HL-60/S4 treated with retinoic acid at 250 ng/mL for 4 days and 3 days (cell line): Measurements from ENCODE around the gene ADD1.

Experiments
- in situ Hi-C: fragments of 300-500 bp; cut with MboI; formaldehyde crosslinking; loops from 2 replicates; pipeline ENCODE4 v1.7.0; 2022; ENCODE audit warnings: low sequenced_read_pairs

The ADD1 gene

GRCh38 chr4:2833671-2834000, 10.0 kb upstream of the ADD1 start:
- in situ Hi-C loops: no loop called here

DNA sequence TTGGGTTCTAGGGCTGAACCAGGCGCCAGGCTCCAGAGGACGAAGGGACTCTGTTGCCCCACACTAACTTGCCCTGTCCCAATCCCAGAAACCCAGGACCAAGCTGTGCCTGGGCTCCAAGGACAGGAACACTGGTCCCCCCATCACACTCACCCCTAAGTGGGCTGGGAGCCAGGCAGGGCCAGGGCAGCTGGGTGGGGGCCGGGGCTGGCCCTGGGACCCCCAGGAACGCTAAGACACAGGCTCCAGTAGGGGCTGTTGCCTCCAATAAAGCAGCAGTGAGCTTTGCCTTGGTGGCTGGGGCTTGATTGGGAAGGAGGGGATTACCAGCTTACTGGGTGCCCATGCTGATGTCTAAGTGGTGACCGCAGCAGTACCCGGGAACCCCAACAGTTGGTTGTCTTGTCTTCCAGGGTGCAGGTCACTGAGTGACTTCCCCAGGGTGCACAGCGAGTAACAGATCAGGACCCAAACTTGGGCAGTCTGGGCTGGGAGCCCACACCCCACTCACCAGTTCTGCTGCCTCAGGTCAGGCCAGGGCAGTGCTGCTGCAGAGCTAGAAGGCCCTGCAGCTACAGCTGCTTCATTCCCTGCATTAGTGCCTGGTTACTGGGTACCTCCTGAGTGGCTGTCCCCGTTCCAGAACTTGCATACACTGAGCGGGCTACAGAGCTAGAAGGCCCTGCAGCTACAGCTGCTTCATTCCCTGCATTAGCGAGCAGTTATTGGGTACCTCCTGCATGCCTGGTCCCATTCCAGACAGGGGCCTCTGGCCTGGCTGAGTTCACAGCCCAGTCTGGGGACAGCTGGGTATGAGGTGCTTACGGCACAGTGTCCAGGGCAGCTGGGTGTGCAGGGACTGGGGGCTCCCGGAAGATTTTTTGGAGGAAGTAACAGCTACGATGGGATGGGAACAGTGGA, 9.4 kb upstream of the ADD1 start:
- in situ Hi-C loops: no loop called here

DNA sequence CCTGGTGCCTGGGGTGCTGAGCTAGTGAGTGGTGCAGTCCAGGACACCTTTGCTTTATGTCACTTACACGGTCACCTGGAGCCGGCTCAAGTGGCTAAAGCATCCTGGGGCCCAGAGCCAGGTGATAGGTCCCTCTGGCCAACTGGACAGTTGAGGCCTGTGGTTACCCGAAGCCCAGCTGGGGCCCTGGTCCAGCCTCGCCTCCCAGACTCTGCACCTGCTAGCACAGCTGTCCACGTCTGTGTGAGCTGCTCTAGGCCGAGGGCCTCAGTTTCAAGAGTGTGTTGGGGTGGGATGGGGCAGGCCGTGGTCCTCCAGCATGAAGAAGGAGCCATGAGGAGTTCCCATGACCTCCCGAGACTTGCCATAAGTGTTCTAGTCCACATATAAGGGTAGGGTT, 7.7 kb upstream of the ADD1 start:
- in situ Hi-C loops: no loop called here

GRCh38 chr4:2836391-2836859, 7.2 kb upstream of the ADD1 start:
- in situ Hi-C loops: no loop called here

DNA sequence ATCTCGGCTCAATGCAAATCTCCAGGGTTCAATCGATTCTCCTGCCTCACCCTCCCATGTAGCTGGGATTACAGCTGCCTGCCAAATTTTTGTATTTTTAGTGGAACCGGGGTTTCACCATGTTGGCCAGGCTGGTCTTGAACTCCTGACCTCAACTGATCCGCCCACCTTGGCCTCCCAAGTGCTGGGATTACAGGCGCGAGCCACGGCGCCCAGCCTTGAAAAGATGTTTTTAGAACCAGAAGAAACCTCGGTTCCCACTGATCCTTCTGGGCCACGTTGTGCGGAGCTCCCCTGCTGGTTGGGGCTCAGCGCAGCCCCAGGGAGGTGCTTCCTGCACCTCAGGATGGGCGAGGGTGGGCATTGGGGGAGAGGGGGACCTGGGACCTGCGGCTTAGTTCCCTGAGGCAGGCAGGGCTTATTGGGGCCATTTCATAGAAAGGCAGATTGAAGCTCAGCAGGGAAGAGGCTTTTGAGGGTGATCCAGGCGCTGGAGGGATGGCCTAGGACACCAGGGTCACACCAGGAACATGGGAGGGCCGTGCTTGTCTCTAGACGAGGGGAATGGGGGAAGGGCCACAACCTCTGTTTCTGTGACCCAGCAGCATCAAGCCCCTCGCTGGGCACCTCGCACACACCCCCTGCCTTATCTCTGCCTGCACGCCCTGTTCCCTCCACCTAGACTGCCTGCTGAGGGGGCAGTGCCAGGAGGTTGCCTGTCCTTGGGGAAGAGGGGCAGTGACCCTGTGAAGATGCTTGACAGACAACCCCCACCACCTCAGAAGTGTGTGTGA, 6.3 kb upstream of the ADD1 start:
- in situ Hi-C loops: no loop called here

GRCh38 chr4:2837904-2838496, 5.6 kb upstream of the ADD1 start:
- in situ Hi-C loops: no loop called here

DNA sequence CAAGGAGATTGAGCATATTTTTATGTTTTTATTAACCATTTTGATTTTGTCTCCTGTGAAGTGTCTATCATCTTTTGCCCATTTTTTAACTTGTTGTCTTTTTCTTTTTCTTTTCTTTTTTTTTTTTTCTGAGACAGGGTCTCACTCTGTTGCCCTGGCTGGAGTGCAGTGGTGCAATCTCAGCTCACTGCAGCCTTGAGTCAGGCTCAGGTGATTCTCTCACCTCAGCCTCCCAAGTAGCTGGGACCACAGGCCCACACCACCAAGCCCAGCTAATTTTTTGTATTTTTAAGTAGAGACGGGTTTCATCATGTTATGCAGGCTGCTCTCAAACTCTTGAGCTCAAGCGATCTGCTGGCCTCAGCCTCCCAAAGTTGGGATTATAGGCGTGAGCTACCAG, 4.6 kb upstream of the ADD1 start:
- in situ Hi-C loops: no loop called here

DNA sequence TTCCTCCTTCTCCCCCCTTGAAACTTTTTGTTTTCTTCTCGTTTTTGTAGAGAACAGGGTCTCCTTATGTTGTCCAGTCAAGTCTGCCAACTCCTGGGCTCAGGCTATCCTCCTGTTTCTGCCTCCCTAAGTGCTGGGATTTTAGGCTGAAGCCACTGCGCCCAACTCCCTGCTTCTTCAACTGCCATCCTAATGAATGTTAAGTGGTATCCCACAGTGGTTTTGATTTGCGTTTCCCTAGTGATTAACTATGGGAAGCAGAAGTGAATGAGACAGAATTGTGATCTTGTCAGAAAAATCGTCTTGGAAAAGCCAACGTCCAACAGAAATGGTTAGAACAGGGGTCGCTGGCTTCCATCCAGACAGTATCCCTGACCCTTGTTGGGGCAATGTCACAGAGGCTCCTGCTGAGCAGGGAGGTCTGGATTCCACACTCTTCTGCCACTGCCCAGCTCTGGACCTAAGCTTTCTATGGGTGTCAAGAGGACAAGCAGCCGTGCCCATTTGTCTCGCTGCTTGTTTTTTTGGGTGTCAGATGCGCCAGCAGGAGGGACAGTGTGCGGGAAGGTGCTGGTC, 869 bp upstream of the ADD1 start:
- in situ Hi-C loops: no loop called here

DNA sequence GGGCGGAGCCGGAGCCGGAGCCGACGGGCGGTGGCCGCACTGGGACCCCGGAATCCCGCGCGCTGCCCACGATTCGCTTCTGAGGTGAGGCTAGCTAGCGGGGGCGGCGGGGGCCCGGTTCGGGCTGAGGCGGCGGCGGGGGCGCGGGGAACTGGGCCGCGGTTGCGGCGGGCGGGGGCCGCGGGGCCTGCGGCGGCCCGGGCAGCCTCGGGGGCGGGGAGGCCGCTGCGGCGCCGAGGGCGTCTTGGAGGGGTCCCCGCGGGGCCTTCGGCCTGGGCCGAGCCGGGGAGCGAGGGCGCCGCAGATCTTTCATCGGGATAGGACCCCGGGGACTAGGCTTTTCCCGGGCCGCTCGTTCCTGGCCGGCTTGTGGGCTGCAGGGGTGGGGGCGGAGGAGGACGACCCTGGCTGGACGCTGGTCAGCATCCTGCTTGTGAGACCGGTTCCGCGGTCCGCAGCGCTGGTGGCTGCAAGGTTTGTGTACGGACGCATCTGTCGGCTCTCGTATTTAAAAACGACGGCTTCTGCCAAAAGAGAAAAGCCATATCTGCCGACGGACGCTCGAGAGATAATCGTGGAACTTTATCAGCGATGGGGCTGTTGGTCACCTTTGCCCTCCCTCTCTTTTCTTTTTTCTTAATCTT, 419 bp downstream of the ADD1 start:
- in situ Hi-C loops: no loop called here

- in situ Hi-C loops: no loop called here
Observed at GRCh38 chr4:2846172-2846571, 2.5 kb downstream of the ADD1 start.

GRCh38 chr4:2847302-2847871, 3.7 kb downstream of the ADD1 start:
- in situ Hi-C loops: no loop called here

DNA sequence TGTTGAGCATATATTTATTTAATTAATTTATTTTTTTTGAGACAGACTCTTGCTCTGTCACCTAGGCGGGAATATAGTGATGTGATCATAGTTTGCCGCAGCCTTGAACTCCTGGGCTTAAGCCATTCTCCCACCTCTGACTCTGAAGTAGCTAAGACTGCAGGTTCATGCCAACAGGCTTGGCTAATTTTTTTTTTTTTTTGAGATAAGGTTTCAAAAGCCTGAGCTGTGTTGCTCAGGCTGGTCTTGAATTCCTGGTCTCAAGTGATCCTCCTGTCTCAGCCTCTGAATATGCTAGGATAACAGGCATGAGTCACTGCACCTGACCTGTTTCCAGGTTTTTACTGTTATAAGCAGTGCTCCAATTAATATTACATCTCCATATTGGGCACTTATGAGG, 4.8 kb downstream of the ADD1 start:
- in situ Hi-C loops: no loop called here

DNA sequence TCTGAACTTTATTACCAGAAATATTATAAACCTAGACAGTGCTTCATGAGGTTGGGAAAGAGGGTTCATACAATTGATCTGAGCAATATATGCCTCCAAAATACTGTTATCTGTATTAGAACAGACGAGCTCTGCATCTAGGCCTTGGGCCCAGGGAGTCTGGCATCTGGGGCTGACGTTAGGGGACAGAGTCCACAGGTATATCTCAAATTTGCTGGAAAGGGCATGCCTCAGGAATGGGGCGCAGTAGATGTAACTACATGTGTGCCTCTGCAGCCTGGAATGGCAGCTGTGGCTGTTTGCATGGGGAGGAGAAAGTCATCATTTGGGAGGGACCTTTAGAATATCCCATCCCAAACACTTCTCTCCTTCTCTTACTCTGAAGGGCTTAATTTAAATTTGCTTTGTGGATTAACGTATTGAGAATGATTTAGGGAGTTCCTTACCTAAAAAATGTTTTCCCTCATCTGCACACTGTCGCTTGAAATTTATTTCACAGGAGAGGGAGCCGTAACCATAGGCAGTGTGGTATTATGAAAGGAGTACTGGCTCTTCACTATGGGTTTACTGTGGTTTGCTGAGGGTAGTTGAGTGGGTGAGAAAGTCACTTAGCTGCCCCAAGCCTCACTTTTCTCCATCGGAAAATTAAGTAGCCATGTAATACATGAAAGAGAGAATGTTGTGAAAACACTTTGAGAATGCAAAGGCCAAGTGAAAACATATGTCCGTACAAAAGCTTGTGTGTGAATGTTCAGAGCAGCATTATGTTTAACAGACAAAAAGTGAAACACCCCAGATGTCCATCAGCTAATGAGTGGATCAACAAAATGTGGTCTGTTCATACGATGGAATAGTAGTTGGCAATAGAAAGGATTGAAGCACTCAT, 5.9 kb downstream of the ADD1 start:
- in situ Hi-C loops: no loop called here

DNA sequence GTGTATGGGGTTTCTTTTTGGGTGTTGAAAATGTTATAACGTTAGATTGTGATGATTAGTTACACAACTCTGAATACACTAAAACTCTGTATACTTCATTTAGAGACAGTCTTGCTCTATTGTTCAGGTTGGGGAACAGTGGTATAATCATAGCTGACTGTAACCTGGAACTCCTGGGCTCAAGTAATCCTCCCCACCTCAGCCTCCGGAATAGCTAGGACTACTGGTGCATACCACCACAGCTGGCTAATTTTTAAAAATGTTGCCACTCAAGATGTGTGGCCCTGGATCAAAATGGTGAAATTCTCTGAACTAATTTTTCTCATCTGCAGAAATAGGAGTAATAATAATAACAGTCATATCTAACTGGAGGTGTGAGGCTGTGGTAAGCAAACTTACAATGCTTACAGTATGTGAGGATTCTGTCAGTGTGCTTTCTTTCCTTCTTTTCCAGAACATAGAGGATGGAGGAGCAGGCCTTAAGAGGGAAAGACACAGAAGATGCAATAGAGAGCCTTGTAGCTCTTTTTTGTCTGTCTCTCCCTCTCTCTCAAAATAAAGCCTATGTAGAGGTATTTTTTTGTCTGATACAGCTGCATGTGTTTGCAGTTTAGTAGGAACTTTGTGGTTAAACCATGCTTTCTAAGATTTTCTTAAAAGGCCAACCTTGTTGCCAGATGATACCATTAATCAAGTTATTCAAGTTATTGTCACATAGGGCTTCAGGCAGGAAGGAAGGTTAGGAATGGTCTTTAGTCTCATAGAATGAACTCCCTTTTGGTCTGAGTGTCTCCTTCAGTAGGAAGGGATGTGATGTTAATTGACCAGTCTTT, 7.5 kb downstream of the ADD1 start:
- in situ Hi-C loops: no loop called here

DNA sequence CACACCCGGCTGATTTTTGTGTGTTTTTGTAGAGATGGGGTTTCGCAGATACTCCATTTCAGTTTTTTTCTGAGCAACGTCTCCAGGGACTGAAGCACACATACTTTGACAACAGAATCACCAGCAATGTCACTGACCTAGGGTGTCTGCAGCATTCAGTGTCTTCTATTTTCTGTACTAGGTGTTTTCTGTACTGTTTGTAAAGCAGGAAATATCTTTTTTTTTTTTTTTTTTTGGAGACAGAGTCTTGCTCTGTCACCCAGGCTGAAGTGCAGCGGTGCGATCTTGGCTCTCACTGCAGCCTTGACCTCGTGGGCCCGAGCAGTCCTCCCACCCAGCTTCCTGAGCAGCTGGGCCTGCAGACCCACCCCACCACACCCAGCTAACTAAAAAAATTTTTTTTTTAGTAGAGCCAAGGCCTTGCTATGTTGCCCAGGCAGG, 8.9 kb downstream of the ADD1 start:
- in situ Hi-C loops: no loop called here

DNA sequence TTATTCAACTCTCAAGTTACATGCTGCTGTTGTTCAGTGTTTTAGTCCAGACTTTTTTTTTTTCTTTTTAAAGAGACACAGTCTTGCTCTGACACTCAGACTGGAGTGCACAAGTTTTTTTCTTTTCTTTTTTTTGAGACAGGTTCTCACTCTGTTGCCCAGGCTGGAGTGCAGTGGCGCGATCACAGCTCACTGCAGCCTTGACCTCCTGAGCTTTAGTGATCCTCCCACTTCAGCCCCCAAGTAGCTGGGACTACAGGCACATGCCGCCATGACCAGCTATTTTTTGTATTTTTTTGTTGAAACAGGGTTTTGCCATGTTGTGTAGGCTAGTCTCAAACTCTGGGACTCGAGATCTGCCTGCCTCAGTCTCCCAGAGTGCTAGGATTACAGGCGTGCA, 11.9 kb downstream of the ADD1 start:
- in situ Hi-C loops: no loop called here

DNA sequence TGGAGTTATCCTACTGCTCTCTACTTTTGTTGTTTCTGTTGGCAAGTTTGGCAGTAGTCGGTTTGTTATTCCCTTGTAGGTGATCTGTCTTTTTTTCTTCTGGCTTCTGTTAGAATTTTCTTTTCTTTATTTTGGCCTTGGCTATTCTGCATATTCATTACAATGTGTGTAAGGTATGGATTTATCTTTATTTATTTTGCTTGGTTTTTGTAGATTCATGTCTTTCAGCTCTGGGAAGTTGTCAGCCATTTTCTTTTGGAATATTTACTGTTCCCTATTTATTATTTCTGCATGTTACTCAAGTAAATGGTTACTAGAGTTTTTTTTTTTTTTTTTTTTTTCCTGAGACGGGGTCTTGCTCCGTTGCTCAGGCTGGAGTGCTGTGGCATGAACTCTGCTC, 12.6 kb downstream of the ADD1 start:
- in situ Hi-C loops: no loop called here

GRCh38 chr4:2857349-2857927, 13.8 kb downstream of the ADD1 start:
- in situ Hi-C loops: no loop called here
